GM19395 (cell line): ENCODE data around the gene HOXA7.

Experiments
- ATAC-seq: cut with Tn5 transposase; IDR thresholded peaks from one replicate; pipeline ENCODE4 v1.9.1; 2021; ENCODE audit warnings: mild to moderate bottlenecking, moderate library complexity; ENCODE audit not compliant: unreplicated experiment

The HOXA7 gene

GRCh38 chr7:27148756-27149641 is 7.5 kb downstream of the HOXA7 start:
- ATAC-seq = no peak

DNA sequence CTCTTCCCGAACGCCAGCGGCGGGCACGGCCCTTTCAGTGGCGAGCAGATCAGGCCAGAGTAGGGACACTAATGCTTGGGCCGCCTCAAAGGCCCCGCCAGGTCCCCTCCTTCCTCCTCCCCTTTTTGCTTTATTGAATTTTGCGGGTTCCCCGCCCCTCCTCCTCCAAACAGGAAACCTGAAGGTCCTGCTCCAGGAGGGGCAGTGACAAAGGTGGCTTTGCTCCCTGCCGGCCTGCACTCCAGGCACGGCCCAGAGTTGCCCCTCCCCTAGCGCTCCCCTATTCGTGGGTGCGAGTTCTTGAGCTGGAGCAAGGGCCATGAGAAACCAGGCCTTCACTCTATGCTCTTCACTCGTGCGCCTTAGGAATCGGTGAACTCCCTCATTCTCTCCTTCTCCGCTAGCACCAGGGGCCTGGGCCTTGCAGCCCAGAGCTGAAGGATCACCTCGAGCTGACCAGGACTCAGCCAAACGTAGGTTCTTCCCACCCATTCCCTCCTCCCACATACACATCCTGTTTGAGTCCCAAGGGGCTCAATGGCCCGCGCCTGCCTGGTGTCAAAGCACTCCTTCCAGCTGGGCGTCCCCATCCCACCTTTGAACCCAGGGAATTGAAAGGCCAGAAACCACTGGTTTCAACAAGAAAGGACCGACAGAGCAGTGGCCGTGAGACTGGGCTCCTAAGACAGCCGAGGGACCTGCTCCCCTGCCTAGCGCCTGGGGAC is 8.3 kb downstream of the HOXA7 start:
- ATAC-seq = no peak

- no peak for ATAC-seq
Observed at GRCh38 chr7:27147199-27148030, 9.1 kb downstream of the HOXA7 start, which contains the start of gene HOXA6. Gene HOXA6 (minus strand): TSS chr7:27147774. CDS start chr7:27147749, 25 bp downstream.

DNA sequence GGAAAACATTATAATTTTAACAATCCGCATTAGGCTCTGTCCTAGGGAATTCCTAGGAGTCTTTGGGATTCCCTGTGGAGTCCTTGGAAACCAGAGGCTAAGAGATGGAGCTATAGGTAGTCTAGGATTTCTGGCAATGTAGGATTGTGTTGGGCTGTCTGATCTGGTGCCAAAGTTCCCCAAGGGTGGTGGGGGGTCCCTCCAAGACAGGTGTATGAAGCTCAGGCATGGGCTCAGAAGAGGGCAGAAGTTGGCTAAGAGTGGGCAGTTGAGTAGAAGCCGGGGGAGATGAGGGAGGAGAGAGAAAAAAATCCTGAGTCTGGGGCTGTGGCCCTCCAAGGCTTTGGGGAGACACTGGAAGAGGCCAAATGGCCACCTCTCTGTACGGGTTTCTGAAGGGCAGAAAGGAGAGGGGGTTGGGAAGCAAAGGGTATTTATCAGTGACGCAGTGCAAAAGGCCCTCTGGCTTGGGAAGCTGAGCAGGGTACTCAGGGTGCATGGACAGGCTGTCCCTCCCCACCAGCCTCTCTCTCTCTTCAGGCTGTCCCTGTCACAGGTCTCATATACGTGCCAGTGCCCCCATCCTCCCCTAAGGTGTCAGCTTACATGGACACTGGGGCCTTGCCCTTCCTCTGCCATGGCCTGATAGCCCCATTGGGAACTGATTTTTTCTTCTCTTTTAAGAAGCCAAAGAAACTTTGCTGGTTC is 9.8 kb downstream of the HOXA7 start:
- ATAC-seq = no peak

- no peak for ATAC-seq
Observed at GRCh38 chr7:27145914-27146412, 10.5 kb downstream of the HOXA7 start.

DNA sequence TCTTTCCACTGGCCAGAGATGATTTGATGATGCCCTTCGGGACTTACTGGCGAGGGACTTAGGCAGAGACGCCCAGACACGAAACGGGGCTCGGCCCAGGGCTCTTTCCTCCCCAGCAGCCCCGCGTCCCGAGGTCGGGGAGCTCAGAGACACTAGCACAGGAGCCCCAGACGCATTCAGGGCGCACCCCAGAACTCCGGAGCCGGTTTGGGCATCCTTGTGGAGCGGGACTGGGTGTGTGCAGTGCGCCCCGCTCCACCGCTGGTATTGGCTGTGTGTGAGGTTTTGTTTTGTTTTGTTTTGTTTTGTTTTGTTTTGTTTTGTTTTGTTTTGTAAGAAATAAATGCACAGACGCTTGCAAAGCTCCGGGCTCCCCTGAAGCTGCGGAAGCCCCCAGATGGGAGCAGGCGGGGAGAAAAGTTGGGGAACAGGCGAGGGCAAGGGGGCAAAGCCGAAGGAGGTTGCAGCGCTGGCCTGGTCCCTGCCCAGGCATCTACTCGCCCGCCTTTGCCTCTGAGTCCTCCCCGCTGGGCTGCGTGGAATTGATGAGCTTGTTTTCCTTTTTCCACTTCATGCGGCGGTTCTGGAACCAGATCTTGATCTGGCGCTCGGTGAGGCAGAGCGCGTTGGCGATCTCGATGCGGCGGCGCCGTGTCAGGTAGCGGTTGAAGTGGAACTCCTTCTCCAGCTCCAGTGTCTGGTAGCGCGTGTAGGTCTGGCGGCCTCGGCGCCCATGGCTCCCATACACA is 11.1 kb downstream of the HOXA7 start:
- no peak for ATAC-seq

GRCh38 chr7:27144781-27145164 is 11.7 kb downstream of the HOXA7 start:
- ATAC-seq = no peak

DNA sequence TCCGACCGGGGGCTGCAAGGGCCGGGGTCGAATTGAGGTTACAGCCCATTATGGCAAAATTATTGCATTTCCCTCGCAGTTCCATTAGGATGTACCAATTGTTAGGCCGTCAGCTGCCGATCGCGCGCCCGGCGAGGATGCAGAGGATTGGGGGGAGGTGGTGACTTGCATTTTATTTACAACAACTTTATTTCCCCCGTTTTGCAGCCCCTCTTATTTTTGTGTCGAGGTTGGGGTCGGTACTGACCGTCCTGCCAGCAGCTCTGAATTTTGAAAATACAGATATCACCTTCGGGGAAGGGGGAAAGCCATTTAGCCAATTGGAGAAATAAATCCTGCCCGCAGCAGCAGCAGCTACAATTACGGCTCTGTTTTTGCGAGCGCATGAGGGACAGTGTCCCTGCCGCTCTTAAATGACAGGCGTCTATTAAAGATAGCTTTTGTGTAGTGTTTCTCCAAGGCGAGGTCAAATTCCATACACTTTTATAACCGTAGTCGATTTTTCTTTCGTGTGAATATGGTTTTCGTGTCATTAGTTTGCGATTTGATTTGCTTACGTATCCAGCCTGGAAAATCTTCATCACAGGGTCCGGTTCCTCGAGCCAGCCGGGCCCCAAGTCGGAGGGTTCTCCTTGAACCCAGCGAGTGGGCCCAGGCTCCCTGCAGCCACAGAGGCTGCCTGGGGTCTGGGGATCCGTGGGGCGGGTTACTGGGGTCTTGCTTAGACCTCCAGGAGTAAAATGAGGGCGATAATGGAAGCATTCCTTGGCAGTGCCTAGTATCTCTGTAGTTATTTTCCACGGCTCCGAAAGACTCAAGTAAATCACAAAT is 12.3 kb downstream of the HOXA7 start:
- no peak for ATAC-seq

DNA sequence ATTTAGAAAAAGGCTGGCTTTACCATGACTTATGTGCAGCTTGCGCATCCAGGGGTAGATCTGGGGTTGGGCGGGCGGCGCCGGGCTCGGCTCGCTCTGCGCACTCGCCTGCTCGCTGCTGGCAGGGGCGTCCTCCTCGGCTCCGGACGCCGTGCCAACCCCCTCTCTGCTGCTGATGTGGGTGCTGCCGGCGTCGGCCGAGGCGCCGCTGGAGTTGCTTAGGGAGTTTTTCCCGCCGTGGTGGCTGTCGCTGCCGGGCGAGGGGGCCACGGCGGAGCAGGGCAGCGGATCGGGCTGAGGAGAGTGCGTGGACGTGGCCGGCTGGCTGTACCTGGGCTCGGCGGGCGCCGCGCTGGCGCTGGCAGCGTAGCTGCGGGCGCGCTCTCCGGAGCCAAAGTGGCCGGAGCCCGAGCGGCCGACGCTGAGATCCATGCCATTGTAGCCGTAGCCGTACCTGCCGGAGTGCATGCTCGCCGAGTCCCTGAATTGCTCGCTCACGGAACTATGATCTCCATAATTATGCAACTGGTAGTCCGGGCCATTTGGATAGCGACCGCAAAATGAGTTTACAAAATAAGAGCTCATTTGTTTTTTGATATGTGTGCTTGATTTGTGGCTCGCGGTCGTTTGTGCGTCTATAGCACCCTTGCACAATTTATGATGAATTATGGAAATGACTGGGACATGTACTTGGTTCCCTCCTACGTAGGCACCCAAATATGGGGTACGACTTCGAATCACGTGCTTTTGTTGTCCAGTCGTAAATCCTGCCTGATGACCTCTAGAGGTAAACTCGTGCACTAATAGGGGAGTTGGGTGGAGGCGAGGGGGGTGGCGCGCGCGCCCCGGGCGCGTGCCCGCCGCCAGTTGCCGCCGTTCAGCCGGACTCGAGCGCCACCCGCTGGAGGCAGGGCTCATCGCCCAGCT is 13.2 kb downstream of the HOXA7 start, which contains the start of gene HOXA5:
Gene HOXA5 (minus strand): TSS at position 659 of the 927 bp plus-strand sequence. CDS start 74 bp downstream, at position 585.
- no peak for ATAC-seq

DNA sequence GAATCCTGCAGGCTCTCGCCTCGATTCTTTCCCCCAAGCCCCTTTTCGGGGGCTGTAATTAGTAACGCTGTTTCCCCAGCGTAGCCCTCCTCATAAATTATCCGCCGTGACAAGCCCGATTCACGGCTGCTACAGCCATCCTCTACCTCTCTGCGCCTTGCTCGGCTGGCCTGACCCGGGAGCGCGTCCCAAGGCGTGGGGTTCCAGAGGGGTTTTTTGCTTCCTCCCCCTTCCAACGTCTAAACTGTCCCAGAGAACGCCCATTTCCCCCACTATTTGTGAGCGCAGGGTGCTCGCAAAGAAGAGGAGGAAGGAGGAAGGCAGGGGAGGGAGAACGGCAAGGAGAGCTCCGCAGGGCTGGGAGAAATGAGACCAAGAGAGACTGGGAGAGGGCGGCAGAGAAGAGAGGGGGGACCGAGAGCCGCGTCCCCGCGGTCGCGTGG is 13.9 kb downstream of the HOXA7 start:
- ATAC-seq = no peak

DNA sequence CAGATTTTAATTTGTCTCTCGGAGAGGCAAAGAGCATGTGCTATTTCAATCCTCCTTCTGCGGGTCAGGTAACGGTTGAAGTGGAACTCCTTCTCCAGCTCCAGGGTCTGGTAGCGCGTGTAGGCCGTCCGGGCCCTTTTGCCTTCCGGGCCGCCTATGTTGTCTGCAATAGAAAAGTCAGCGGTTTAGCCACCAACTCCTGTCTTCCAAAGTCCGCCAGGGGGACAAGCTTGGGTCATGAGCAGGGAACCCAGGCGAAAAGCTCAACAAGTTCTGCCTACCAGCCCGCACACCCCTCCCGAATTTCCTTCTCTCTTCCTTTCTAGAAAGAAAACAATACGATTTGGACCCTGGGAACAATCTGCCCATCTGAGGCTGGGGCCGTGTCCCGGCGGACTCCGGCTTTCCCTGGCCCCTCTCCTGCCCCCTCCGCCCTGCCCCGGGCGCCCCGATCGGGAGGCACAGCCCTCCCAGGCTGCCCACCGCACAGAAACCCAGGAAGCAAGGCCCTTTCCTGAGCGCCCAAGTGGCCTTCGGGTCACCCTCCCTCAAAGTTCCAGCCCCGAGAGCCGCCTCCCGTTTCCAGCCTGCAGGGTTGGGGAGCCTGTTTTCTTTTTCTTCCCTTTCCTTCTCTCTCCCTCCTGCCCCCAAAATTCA is 14.4 kb downstream of the HOXA7 start:
- ATAC-seq = no peak

DNA sequence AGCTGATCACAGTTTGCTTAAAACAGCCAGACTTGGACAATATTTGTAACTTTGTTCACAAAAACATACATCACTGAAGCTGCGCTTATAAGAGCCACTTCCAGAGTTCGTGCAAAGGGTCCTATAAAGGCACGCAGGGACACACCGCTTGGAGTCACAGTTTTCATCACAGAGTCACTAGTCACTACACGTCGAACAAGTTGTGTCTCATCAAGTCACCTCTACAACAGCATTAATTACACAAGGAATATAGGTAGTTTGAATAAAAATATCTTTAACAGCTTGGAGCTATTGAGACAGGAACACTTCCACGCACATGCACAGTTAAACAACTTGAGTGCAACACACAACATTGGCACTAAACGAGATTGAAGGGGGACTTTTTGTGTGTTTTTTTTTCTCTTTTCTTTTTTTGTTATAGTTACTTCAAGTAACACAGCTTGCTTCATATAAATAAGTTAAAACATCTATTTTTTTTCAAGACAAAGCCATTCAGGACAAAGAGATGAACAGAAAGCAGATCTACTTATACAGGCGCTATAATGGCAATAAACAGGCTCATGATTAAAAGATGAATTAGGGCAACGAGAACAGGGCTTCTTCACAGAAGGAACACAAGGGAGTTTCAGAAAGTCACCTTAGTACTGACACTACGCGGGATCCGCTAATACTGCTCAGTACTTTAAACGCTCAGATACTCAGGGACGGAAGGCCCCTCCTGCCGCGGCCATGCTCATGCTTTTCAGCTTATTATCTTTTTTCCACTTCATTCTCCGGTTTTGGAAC is 15.1 kb downstream of the HOXA7 start:
- no peak for ATAC-seq

GRCh38 chr7:27140126-27140857 is 16.2 kb downstream of the HOXA7 start:
- no peak for ATAC-seq

DNA sequence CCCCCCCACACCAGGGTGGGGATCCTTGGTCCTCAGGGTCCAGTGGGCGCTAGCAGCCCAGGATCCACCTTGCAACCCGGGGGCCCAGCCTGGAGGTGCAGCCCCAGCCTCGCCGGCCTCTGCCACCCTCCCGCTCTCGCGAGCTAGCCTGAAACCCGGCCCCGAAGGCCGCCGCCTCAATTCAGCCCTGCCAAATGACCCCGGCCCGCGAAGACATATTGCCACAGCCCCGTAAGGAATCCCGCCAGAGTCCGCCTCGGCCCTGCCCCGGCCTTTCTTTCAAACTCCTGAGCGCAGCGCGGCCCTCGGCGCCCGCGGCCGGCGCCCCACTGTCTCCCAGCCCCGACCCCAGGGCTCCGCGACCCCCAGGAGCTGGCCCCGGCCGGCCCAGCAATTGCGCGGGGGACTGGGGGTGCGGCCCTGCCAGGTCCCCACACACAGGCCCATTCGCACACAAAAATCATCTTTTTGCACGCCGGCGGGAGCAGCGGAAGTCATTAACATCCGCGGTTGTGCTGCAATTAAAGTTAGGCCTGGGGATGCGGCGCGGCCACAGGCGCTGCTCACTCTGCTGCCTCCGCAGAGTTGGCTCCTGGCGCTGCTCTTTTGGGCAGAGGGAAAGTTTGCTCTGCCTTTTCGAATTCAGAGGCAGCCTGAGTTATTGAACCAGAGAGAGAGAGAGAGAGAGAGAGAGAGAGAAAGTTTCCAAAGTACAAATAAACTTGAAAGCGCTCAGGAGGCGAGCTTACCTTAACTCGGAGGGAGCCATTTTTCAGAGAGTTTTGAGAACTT is 16.9 kb downstream of the HOXA7 start:
- ATAC-seq = no peak

GRCh38 chr7:27138985-27139333 is 17.5 kb downstream of the HOXA7 start:
- no peak for ATAC-seq
